Liver (tissue), 9 donors: ENCODE measurements around the gene CTTNBP2. TPM values are rescaled to one million over a fixed set of nuclear protein-coding genes. Genes with fewer than 3 reads are reported as not detected.

ENCODE experiments used
- DNase-seq: peaks from one replicate; pipeline ENCODE4 v3.0.0-alpha.2; 2017; ENCODE audit warnings: low spot score
- H3K27ac ChIP-seq, 2 donors: one replicate each; pipeline ENCODE4 v1.7.0; 2013; ENCODE audit warnings: inconsistent platforms in 2 of 2, low read length in 2 of 2, control low read depth in 1 of 2, low read depth in 1 of 2, mild to moderate bottlenecking in 1 of 2
- H3K27me3 ChIP-seq, 4 donors: one replicate each; pipeline versions ENCODE4 v1.6.1 to v1.7.0; 2013; ENCODE audit warnings: low read length in 3 of 4, inconsistent platforms in 1 of 4, mild to moderate bottlenecking in 1 of 4, moderate library complexity in 1 of 4; ENCODE audit not compliant: control insufficient read depth in 4 of 4, insufficient read depth in 4 of 4
- H3K36me3 ChIP-seq, 4 donors: one replicate each; pipeline versions ENCODE4 v1.6.1 to v1.7.0; 2013; ENCODE audit warnings: low read length in 3 of 4, mild to moderate bottlenecking in 3 of 4, low read depth in 1 of 4, moderate library complexity in 1 of 4; ENCODE audit not compliant: control insufficient read depth in 4 of 4, insufficient read depth in 3 of 4
- H3K4me1 ChIP-seq, 4 donors: one replicate each; pipeline versions ENCODE4 v1.6.1 to v1.7.0; 2013; ENCODE audit warnings: low read length in 3 of 4, mild to moderate bottlenecking in 3 of 4, moderate library complexity in 1 of 4; ENCODE audit not compliant: control insufficient read depth in 4 of 4, insufficient read depth in 4 of 4
- H3K4me3 ChIP-seq, 3 donors: one replicate each; pipeline versions ENCODE4 v1.6.1 to v1.7.0; 2013; ENCODE audit warnings: low read length in 3 of 3, control low read depth in 1 of 3, low read depth in 1 of 3, mild to moderate bottlenecking in 1 of 3
- H3K9ac ChIP-seq, 2 donors: one replicate each; pipeline ENCODE4 v1.7.0; 2013; ENCODE audit warnings: low read length in 2 of 2, mild to moderate bottlenecking in 2 of 2, moderate library complexity in 2 of 2, control low read depth in 1 of 2, low read depth in 1 of 2
- H3K9me3 ChIP-seq, 4 donors: one replicate each; pipeline versions ENCODE4 v1.6.1 to v1.7.0; 2013; ENCODE audit warnings: low read length in 3 of 4; ENCODE audit not compliant: control insufficient read depth in 4 of 4
- ATF3 ChIP-seq: IDR thresholded peaks from 2 replicates; pipeline ENCODE4 v1.6.1; 2016; ENCODE audit warnings: antibody characterized with exemption
- EGR1 ChIP-seq, 2 donors: IDR thresholded peaks; 2 replicates each; pipeline ENCODE4 v1.6.1; 2016 to 2018; ENCODE audit warnings: antibody characterized with exemption in 2 of 2, low read depth in 2 of 2
- FOXA1 ChIP-seq: IDR thresholded peaks from 2 replicates; pipeline ENCODE4 v1.6.1; 2016; ENCODE audit warnings: antibody characterized with exemption
- FOXA2 ChIP-seq: IDR thresholded peaks from 2 replicates; pipeline ENCODE4 v1.6.1; 2016; ENCODE audit warnings: antibody characterized with exemption
- GABPA ChIP-seq, 2 donors: IDR thresholded peaks in 1 of 2; conservative IDR thresholded peaks in 1 of 2; 2 replicates each; pipeline ENCODE4 v1.6.1; 2016; ENCODE audit warnings: antibody characterized with exemption in 2 of 2, mild to moderate bottlenecking in 1 of 2, moderate library complexity in 1 of 2
- HNF4A ChIP-seq, 2 donors: conservative IDR thresholded peaks; 2 replicates each; pipeline ENCODE4 v1.6.1; 2016; ENCODE audit warnings: antibody characterized with exemption in 2 of 2, mild to moderate bottlenecking in 2 of 2
- HNF4G ChIP-seq: IDR thresholded peaks from 2 replicates; pipeline ENCODE4 v1.6.1; 2016; ENCODE audit warnings: antibody characterized with exemption
- JUND ChIP-seq, 2 donors: IDR thresholded peaks; 2 replicates each; pipeline ENCODE4 v1.6.1; 2016; ENCODE audit warnings: antibody characterized with exemption in 2 of 2
- NR2F2 ChIP-seq: IDR thresholded peaks from 2 replicates; pipeline ENCODE4 v1.6.1; 2016; ENCODE audit warnings: antibody characterized with exemption
- RAD21 ChIP-seq, 2 donors: IDR thresholded peaks; 2 replicates each; pipeline ENCODE4 v1.6.1; 2016; ENCODE audit warnings: antibody characterized with exemption in 2 of 2, mild to moderate bottlenecking in 2 of 2
- RXRA ChIP-seq, 2 donors: IDR thresholded peaks; 2 replicates each; pipeline ENCODE4 v1.6.1; 2017 to 2018; ENCODE audit warnings: antibody characterized with exemption in 2 of 2, mild to moderate bottlenecking in 1 of 2
- SP1 ChIP-seq: IDR thresholded peaks from 2 replicates; pipeline ENCODE4 v1.6.1; 2018; ENCODE audit warnings: antibody characterized with exemption, mild to moderate bottlenecking
- YY1 ChIP-seq: IDR thresholded peaks from 2 replicates; pipeline ENCODE4 v1.6.1; 2016; ENCODE audit warnings: antibody characterized with exemption, mild to moderate bottlenecking
- ZBTB33 ChIP-seq: IDR thresholded peaks from 2 replicates; pipeline ENCODE4 v1.6.1; 2016; ENCODE audit warnings: antibody characterized with exemption
- WGBS: extraction: QIAGEN DNeasy Blood & Tissue Kit; methylation state at CpG from one replicate; pipeline ENCODE4 v1.1.7; 2013; 5-methylcytosine and 5-hydroxymethylcytosine counted together
- polyA plus RNA-seq, 2 donors: library from polyadenylated mRNA; stranded (reverse) in 1 of 2; unstranded in 1 of 2; fragments of 200-250 nt in 1 of 2; fragments of >200 nt in 1 of 2; fragmentation: Nextera tagmentation in 1 of 2; extraction: Ambion mirVana in 1 of 2; gene quantifications; one replicate each; pipeline versions ENCODE4 v1.2.1 to v1.2.3, GENCODE V29; 2013 to 2015
- total RNA-seq, 2 donors: library from RNA; depleted of rRNA; stranded (reverse); fragments of >200 nt; gene quantifications; one replicate each; pipeline ENCODE4 v1.2.3, GENCODE V29; 2014
- TF ChIP-seq, protein P1 (sequence below): IDR thresholded peaks from 2 replicates; pipeline ENCODE4 v1.6.1; 2016; ENCODE audit warnings: antibody characterized with exemption, mild to moderate bottlenecking
- TF ChIP-seq, protein P2 (sequence below): IDR thresholded peaks from 2 replicates; pipeline ENCODE4 v1.6.1; 2016; ENCODE audit warnings: antibody characterized with exemption
- TF ChIP-seq, protein P3 (sequence below): fragments of 150-350 bp; IDR thresholded peaks from 2 replicates; pipeline ENCODE4 v1.5.1; 2017; ENCODE audit warnings: improper control_type of control experiment, low read depth, low read length; ENCODE audit not compliant: missing input control
- donor health status: healthy.
- donor health status: healthy.
- donor health status: healthy.
- donor health status: healthy.
- donor health status: healthy.

Gene CTTNBP2
- total and polyA plus RNA-seq, 4 donors = 1.2 to 1.7 (median 1.5) TPM

DNA sequence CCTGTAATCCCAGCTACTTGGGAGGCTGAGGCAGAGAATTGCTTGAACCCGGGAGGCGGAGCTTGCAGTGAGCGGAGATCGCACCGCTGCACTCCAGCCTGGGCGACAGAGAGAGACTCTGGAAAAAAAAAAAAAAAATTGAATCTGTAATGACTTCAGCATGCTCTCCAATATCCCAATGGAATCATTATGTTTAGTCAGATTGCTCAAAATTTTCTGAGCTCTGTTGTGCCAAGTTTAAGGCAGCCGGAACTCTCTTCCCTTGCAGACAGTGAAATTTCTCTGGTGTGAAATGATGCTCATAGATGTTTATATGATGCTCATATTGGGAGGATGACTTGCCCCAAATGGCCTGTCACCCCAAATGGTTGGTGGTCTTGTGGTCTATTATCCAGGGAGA is 180.9 kb downstream of the CTTNBP2 start:
- Histone ChIP-seq H3K9me3 (no peaks in the 10 kb centered on the region), H3K27me3 (no peaks in the 10 kb centered on the region), H3K4me1 (no peaks in the 10 kb centered on the region), H3K27ac (no peak overlapping the region), H3K36me3 (no peaks in the 10 kb centered on the region), H3K4me3 (no peak overlapping the region), H3K9ac (no peak overlapping the region)
- no peak for DNase-seq
- TF ChIP-seq, protein P1, sequence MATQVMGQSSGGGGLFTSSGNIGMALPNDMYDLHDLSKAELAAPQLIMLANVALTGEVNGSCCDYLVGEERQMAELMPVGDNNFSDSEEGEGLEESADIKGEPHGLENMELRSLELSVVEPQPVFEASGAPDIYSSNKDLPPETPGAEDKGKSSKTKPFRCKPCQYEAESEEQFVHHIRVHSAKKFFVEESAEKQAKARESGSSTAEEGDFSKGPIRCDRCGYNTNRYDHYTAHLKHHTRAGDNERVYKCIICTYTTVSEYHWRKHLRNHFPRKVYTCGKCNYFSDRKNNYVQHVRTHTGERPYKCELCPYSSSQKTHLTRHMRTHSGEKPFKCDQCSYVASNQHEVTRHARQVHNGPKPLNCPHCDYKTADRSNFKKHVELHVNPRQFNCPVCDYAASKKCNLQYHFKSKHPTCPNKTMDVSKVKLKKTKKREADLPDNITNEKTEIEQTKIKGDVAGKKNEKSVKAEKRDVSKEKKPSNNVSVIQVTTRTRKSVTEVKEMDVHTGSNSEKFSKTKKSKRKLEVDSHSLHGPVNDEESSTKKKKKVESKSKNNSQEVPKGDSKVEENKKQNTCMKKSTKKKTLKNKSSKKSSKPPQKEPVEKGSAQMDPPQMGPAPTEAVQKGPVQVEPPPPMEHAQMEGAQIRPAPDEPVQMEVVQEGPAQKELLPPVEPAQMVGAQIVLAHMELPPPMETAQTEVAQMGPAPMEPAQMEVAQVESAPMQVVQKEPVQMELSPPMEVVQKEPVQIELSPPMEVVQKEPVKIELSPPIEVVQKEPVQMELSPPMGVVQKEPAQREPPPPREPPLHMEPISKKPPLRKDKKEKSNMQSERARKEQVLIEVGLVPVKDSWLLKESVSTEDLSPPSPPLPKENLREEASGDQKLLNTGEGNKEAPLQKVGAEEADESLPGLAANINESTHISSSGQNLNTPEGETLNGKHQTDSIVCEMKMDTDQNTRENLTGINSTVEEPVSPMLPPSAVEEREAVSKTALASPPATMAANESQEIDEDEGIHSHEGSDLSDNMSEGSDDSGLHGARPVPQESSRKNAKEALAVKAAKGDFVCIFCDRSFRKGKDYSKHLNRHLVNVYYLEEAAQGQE = no peak
- no peak for TF ChIP-seq HNF4G
- TF ChIP-seq EGR1 (IDR thresholded peaks at IDR 0.05; ENCODE audit: low read depth in 2 of 2) = no peak
- TF ChIP-seq, protein P2, sequence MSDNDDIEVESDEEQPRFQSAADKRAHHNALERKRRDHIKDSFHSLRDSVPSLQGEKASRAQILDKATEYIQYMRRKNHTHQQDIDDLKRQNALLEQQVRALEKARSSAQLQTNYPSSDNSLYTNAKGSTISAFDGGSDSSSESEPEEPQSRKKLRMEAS = no peak
- TF ChIP-seq, protein P3, sequence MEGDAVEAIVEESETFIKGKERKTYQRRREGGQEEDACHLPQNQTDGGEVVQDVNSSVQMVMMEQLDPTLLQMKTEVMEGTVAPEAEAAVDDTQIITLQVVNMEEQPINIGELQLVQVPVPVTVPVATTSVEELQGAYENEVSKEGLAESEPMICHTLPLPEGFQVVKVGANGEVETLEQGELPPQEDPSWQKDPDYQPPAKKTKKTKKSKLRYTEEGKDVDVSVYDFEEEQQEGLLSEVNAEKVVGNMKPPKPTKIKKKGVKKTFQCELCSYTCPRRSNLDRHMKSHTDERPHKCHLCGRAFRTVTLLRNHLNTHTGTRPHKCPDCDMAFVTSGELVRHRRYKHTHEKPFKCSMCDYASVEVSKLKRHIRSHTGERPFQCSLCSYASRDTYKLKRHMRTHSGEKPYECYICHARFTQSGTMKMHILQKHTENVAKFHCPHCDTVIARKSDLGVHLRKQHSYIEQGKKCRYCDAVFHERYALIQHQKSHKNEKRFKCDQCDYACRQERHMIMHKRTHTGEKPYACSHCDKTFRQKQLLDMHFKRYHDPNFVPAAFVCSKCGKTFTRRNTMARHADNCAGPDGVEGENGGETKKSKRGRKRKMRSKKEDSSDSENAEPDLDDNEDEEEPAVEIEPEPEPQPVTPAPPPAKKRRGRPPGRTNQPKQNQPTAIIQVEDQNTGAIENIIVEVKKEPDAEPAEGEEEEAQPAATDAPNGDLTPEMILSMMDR = no peak
- TF ChIP-seq RXRA (IDR thresholded peaks at IDR 0.05) = no peak
- TF ChIP-seq SP1 = no peak
- TF ChIP-seq ATF3 = no peak
- WGBS = 97% methylated on average over 7 of the region's 7 CpGs

GRCh38 chr7:117690147-117690546 is 183.1 kb downstream of the CTTNBP2 start:
- Histone ChIP-seq H3K4me1 (no peaks in the 10 kb centered on the region), H3K9ac (no peak overlapping the region), H3K27ac (no peak overlapping the region), H3K36me3 (no peaks in the 10 kb centered on the region), H3K27me3 (no peaks in the 10 kb centered on the region), H3K9me3 (no peaks in the 10 kb centered on the region), H3K4me3 (no peak overlapping the region)
- no peak for DNase-seq
- WGBS = 92% methylated on average over 3 of the region's 3 CpGs
- TF ChIP-seq JUND (IDR thresholded peaks at IDR 0.05) (no peak), GABPA (IDR thresholded peaks at IDR 0.05 in 1 of 2, conservative IDR thresholded peaks at IDR 0.05 in 1 of 2) (no peak), YY1 (no peak), HNF4A (conservative IDR thresholded peaks at IDR 0.05) (no peak), EGR1 (IDR thresholded peaks at IDR 0.05; ENCODE audit: low read depth in 2 of 2) (no peak), ZBTB33 (no peak), SP1 (no peak), RAD21 (IDR thresholded peaks at IDR 0.05) (no peak), FOXA1 (no peak), RXRA (IDR thresholded peaks at IDR 0.05) (no peak), FOXA2 (no peak), NR2F2 (no peak), ATF3 (no peak)
- TF ChIP-seq, protein P3 = no peak
- TF ChIP-seq, protein P1 = no peak
- TF ChIP-seq, protein P2 = no peak
